ENCODE data around the gene PDZD7.
A peak's percentile ranks its signal among the peaks of the same experiment; 100 is the strongest.

The PDZD7 gene

DNA sequence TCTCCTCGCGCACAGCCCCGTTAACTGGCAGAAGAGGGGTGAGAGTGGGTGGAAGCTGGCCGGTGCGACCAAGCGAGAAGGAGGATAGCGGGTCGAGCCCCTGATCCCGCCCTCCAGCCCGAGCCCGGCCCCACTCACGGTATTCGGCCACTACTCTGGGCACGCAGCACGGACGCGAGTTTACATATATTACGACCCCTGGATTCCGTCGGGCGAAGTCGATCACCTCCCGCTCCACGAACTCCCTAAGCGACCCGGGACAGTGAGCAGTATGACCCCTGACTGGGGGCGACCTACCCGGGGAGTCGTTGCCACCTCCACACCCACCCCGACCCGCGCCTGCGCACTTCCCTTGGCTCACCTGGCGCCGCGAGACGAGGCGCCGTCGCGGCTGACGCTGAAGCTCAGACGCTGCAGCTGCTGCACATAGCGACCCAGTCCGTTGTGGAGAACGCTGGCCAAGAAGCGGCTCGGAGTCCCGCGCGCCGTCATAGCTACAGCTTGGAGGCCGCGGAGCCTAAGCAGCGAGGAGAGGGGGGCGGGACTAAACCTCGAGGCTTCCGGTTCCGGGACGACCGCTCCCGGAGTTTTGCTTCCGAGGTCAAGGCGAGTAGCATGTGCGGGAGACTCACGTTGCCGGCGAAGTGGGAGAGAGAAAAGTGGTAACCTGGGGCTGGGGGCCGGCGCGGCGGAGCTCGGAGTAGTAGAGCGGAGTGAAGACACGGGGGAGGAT is 43.8 kb downstream of the PDZD7 start, which contains the start of the genes MRPL43 and TWNK:
TSS of gene MRPL43 (minus strand) at position 546 of the 733 bp plus-strand sequence. CDS start at position 492, 54 bp downstream.
TSS of gene TWNK (plus strand) at position 592 of the 733 bp plus-strand sequence. CDS start 668 bp downstream, outside the sequence.
- H3K36me3 ChIP-seq (ENCODE audit: control insufficient read depth, insufficient read depth, low read length) = peaks cover 17% of the 10 kb centered on the region
- H3K4me3 ChIP-seq (replicated peaks; ENCODE audit: low read depth, low read length) = peak within 1 kb of the TSS; percentile 98
- peak; percentile 82 for DNase-seq (ENCODE audit: extremely low read depth, insufficient read length)
- H3K27me3 ChIP-seq (replicated peaks; ENCODE audit: control insufficient read depth, insufficient read depth, low read length) = no peaks in the 10 kb centered on the region
- TF ChIP-seq, protein P1, sequence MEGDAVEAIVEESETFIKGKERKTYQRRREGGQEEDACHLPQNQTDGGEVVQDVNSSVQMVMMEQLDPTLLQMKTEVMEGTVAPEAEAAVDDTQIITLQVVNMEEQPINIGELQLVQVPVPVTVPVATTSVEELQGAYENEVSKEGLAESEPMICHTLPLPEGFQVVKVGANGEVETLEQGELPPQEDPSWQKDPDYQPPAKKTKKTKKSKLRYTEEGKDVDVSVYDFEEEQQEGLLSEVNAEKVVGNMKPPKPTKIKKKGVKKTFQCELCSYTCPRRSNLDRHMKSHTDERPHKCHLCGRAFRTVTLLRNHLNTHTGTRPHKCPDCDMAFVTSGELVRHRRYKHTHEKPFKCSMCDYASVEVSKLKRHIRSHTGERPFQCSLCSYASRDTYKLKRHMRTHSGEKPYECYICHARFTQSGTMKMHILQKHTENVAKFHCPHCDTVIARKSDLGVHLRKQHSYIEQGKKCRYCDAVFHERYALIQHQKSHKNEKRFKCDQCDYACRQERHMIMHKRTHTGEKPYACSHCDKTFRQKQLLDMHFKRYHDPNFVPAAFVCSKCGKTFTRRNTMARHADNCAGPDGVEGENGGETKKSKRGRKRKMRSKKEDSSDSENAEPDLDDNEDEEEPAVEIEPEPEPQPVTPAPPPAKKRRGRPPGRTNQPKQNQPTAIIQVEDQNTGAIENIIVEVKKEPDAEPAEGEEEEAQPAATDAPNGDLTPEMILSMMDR (IDR thresholded peaks at IDR 0.05; ENCODE audit: insufficient read depth, low read length, poor library complexity, severe bottlenecking) = no peak

DNA sequence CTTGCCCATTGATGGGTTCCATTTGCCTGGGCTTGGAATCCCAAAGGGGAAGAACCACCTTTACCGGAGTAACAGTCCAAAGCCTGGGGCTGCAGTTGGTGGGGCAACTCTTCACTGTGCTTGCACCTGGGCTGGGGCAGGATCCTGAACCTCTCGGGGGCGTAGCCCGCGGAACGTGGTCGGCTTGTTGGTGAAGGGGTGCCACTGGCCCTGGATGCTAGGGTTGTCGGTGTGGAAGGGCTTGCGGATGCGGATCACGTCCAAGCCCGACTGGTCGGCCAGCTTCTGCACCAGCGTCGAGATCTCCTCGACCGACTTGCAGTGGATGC is 44.3 kb downstream of the PDZD7 start:
- no peaks in the 10 kb centered on the region for H3K27me3 ChIP-seq (replicated peaks; ENCODE audit: control insufficient read depth, insufficient read depth, low read length)
- peak overlapping the region; percentile 98 for H3K4me3 ChIP-seq (replicated peaks; ENCODE audit: low read depth, low read length)
- peaks cover 17% of the 10 kb centered on the region for H3K36me3 ChIP-seq (ENCODE audit: control insufficient read depth, insufficient read depth, low read length)
- no peak for DNase-seq (ENCODE audit: extremely low read depth, insufficient read length)
- TF ChIP-seq, protein P1 (IDR thresholded peaks at IDR 0.05; ENCODE audit: insufficient read depth, low read length, poor library complexity, severe bottlenecking) = no peak

DNA sequence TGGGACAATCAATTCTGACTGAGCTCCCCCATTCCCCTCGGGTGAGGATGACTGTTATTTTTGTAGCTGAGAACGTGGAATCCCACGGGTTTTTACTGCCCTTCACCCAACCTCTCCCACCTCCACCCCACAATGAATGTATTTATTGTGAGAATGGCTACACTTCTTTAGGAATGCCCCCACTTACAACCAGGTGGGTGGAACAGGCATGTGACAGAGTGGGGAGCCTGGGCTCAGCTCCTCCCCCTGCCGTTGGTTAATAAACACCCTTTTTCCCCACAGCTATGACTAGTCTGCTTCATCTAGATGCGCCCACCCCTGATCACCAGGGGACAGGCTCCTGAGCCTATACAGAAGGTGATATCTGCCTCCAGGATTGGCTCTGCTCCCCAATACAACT is 45.6 kb downstream of the PDZD7 start:
- TF ChIP-seq, protein P1 (IDR thresholded peaks at IDR 0.05; ENCODE audit: insufficient read depth, low read length, poor library complexity, severe bottlenecking) = no peak
- H3K36me3 ChIP-seq (ENCODE audit: control insufficient read depth, insufficient read depth, low read length) = peaks cover 11% of the 10 kb centered on the region
- no peaks in the 10 kb centered on the region for H3K27me3 ChIP-seq (replicated peaks; ENCODE audit: control insufficient read depth, insufficient read depth, low read length)
- H3K4me3 ChIP-seq (replicated peaks; ENCODE audit: low read depth, low read length) = no peak overlapping the region
- no peak for DNase-seq (ENCODE audit: extremely low read depth, insufficient read length)

DNA sequence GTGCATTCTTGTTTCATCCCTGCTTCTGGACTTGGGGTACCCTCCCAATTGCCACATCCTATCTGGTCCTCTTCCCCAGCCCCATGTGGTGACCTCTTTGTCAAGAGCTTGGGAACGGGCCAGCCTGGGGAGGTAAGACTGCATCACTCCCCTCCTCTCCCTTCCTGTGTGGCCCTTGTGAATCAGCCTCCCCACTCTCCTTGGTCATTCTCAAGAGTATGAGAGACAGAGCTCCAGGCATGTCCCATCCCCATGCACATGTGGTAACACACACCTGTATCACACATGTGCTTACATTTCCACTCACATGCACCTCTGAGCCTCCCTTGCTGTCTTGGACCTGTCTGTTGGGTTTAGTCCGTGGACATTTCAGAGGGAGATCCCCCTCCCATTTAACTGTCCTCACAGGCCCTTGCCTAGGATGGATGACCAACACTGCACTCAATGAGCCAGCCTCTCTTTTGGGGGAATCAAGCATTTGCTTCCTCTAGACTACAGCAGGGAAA is 46.2 kb downstream of the PDZD7 start:
- TF ChIP-seq, protein P1 (IDR thresholded peaks at IDR 0.05; ENCODE audit: insufficient read depth, low read length, poor library complexity, severe bottlenecking) = no peak
- Histone ChIP-seq H3K4me3 (replicated peaks; ENCODE audit: low read depth, low read length) (no peak overlapping the region), H3K27me3 (replicated peaks; ENCODE audit: control insufficient read depth, insufficient read depth, low read length) (no peaks in the 10 kb centered on the region), H3K36me3 (ENCODE audit: control insufficient read depth, insufficient read depth, low read length) (peaks cover 10% of the 10 kb centered on the region)
- DNase-seq (ENCODE audit: extremely low read depth, insufficient read length) = no peak

DNA sequence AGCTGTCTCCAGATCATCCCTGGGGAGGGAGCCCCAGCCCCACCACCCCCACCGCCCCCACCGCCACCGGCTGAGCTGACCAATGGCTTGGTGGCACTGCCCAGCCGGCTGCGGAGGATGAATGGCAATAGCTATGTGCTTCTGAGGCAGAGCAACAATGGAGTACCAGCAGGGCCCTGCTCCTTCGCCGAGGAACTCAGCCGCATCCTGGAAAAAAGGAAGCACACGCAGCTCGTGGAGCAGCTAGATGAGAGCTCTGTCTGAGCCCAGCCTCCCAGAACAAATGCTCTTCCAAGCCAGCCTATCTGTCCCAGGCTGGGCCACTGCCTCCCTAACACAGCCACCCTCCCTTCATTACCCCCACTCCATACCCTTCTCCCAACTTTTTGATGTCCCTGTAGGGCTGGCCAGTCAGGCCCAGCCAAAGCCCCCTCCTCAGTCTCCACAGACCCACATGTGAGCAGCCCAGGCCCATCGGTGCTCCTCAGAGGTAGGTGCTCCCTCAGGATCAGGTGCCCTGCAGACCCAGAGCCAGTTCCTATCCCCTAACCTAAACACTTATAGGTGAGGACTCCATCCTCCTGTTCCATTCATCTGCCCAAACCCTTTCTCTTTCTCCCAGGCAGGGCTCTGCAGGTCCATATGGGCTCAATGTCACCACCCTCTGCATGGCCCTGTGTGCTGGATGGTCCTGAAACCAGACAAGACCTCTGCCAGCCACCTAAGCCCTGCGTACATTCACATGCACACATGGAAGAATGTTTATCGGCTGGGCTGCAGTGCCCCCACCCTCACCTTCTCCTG is 46.9 kb downstream of the PDZD7 start:
- Histone ChIP-seq H3K4me3 (replicated peaks; ENCODE audit: low read depth, low read length) (no peak overlapping the region), H3K27me3 (replicated peaks; ENCODE audit: control insufficient read depth, insufficient read depth, low read length) (no peaks in the 10 kb centered on the region), H3K36me3 (ENCODE audit: control insufficient read depth, insufficient read depth, low read length) (peaks cover 7% of the 10 kb centered on the region)
- no peak for DNase-seq (ENCODE audit: extremely low read depth, insufficient read length)
- TF ChIP-seq, protein P1 (IDR thresholded peaks at IDR 0.05; ENCODE audit: insufficient read depth, low read length, poor library complexity, severe bottlenecking) = no peak

All from GM06990 (cell line).